Stomach (tissue), 4 donors: Measurements from ENCODE around the gene GCK.

Experiments
- POLR2A ChIP-seq, 4 donors: fragments of 450-650 bp; IDR thresholded peaks; one replicate each; pipeline ENCODE4 v1.6.1; 2016; ENCODE audit warnings: antibody characterized with exemption in 4 of 4, control low read depth in 2 of 4, mild to moderate bottlenecking in 1 of 4, moderate library complexity in 1 of 4
- TF ChIP-seq, protein P1 (sequence below), 7 experiments: fragments of 450-650 bp in 4 of 7; fragments of 200-600 bp in 3 of 7; sonication (generic) in 3 of 7; IDR thresholded peaks; one replicate each; pipeline ENCODE4 v1.5.1; 2016 to 2019; ENCODE audit warnings: antibody characterized with exemption in 7 of 7, control low read depth in 2 of 7, mild to moderate bottlenecking in 1 of 7

DNA sequence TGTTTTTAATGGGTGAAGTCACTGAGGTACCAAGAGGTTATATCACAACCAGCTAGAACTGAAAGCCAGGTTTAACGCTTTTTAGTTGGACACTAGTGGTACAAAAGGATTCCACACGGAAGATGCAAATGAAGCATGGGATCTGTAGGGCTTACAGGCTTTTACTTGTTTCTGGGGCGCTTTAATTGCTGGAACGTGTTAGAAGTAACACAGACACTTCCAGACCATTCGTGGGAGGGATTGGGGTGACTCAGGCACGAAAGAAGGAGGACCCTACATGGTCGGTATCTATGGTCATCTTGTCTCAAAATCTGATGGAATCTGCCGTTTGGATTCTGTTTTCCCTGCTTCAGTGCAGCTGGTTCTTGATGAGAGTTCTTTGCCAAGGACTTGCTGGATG, 12.6 kb upstream of the GCK start:
- TF ChIP-seq, protein P1, sequence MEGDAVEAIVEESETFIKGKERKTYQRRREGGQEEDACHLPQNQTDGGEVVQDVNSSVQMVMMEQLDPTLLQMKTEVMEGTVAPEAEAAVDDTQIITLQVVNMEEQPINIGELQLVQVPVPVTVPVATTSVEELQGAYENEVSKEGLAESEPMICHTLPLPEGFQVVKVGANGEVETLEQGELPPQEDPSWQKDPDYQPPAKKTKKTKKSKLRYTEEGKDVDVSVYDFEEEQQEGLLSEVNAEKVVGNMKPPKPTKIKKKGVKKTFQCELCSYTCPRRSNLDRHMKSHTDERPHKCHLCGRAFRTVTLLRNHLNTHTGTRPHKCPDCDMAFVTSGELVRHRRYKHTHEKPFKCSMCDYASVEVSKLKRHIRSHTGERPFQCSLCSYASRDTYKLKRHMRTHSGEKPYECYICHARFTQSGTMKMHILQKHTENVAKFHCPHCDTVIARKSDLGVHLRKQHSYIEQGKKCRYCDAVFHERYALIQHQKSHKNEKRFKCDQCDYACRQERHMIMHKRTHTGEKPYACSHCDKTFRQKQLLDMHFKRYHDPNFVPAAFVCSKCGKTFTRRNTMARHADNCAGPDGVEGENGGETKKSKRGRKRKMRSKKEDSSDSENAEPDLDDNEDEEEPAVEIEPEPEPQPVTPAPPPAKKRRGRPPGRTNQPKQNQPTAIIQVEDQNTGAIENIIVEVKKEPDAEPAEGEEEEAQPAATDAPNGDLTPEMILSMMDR (IDR thresholded peaks at IDR 0.05): no peak
- TF ChIP-seq POLR2A (IDR thresholded peaks at IDR 0.05): no peak
